A549 (cell line): Measurements from ENCODE around the gene SYTL1. TPM values are rescaled to one million over a fixed set of nuclear protein-coding genes. Genes with fewer than 3 reads are reported as not detected.

Experiments
- ATAC-seq, 2 experiments: fragments of 200-7000 bp in 1 of 2; fragments of >200 bp in 1 of 2; cut with Nextera tagmentation in 1 of 2; cut with Tn5 transposase in 1 of 2; 3 replicates each; pipeline versions ENCODE4 v1.8.0 to v1.9.1; 2018 to 2020; ENCODE audit warnings: mild to moderate bottlenecking in 1 of 2, moderate library complexity in 1 of 2
- CTCF ChIA-PET: fragments of 300-600 bp; sonication (Branson Sonifier 250); formaldehyde crosslinking; extraction: SDS; loops from one replicate; lab custom pipeline; 2021; ENCODE audit warnings: antibody characterized with exemption, inconsistent platforms; lab: Yijun Ruan, JAX
- POLR2A ChIA-PET: fragments of 350-600 bp; formaldehyde crosslinking; extraction: SDS; loops from one replicate; lab custom pipeline; 2021; ENCODE audit warnings: antibody characterized with exemption, inconsistent platforms; lab: Yijun Ruan, JAX
- DNase-seq, 2 experiments: peaks; one replicate each; pipeline versions ENCODE4 v3.0.0 to v3.0.0-alpha.2; 2011 to 2016; ENCODE audit warnings: low read depth in 1 of 2, low spot score in 1 of 2
- FAIRE-seq: peaks from 2 replicates; lab custom pipeline; 2011; peaks lifted over from hg19 to GRCh38; lab: Jason Lieb, UNC
- H3K27ac ChIP-seq, 2 experiments: fragments of >200 bp; sonication (Bioruptor Twin); formaldehyde crosslinking; 3 replicates each; pipeline ENCODE4 v1.5.1; 2016 to 2017
- H3K4me1 ChIP-seq: fragments of >200 bp; sonication (Bioruptor Twin); formaldehyde crosslinking; 3 replicates; pipeline ENCODE4 v1.6.1; 2016
- H3K4me2 ChIP-seq: fragments of >200 bp; sonication (Bioruptor Twin); formaldehyde crosslinking; 3 replicates; pipeline ENCODE4 v1.6.1; 2016
- H3K4me3 ChIP-seq: fragments of >200 bp; sonication (Bioruptor Twin); formaldehyde crosslinking; 3 replicates; pipeline ENCODE4 v1.5.1; 2016
- H3K9me3 ChIP-seq: fragments of >200 bp; sonication (Bioruptor Twin); formaldehyde crosslinking; 3 replicates; pipeline ENCODE4 v1.6.1; 2016
- BHLHE40 ChIP-seq: IDR thresholded peaks from 2 replicates; pipeline ENCODE4 v1.6.1; 2012; ENCODE audit warnings: low read depth, low read length, inconsistent platforms
- FOSL2 ChIP-seq, 2 experiments: fragments of 450-650 bp in 1 of 2; fragments of >200 bp in 1 of 2; sonication (Bioruptor Twin) in 1 of 2; formaldehyde crosslinking; IDR thresholded peaks; 2 replicates each; pipeline versions ENCODE4 v1.5.0 to v1.6.1; 2016 to 2020; ENCODE audit warnings: mild to moderate bottlenecking in 1 of 2, moderate library complexity in 1 of 2
- GATA3 ChIP-seq: IDR thresholded peaks from 2 replicates; pipeline ENCODE4 v1.6.1; 2012; ENCODE audit warnings: borderline replicate concordance
- HOXA7 ChIP-seq: fragments of 250-450 bp; sonication (Bioruptor Pico); IDR thresholded peaks from 2 replicates; pipeline ENCODE4 v1.5.0; 2020; ENCODE audit warnings: mild to moderate bottlenecking, moderate library complexity
- KDM1A ChIP-seq: fragments of 200-600 bp; sonication (generic); IDR thresholded peaks from 2 replicates; pipeline ENCODE4 v1.6.1; 2016; ENCODE audit warnings: low read depth, mild to moderate bottlenecking
- MYC ChIP-seq: IDR thresholded peaks from 2 replicates; pipeline ENCODE4 v1.6.1; 2012; ENCODE audit warnings: mild to moderate bottlenecking, inconsistent platforms, low read length, improper control_type of control experiment, borderline replicate concordance
- NR3C1 ChIP-seq: fragments of >200 bp; sonication (Bioruptor Twin); formaldehyde crosslinking; IDR thresholded peaks from 3 replicates; pipeline ENCODE4 v1.6.1; 2017
- POLR2A ChIP-seq: IDR thresholded peaks from 2 replicates; pipeline ENCODE4 v1.6.1; 2012; ENCODE audit warnings: mild to moderate bottlenecking, low read length
- RNF2 ChIP-seq: fragments of 200-600 bp; sonication (generic); IDR thresholded peaks from 2 replicates; pipeline ENCODE4 v1.6.1; 2016; ENCODE audit warnings: low read depth, mild to moderate bottlenecking, antibody characterized with exemption, moderate library complexity, borderline replicate concordance
- TP53 ChIP-seq: fragments of 250-450 bp; sonication (Bioruptor Pico); IDR thresholded peaks from 2 replicates; pipeline ENCODE4 v1.5.0; 2021; ENCODE audit warnings: mild to moderate bottlenecking, moderate library complexity
- ZC3H11A ChIP-seq: fragments of 450-650 bp; IDR thresholded peaks from 2 replicates; pipeline ENCODE4 v1.6.1; 2014; ENCODE audit warnings: antibody characterized with exemption, mild to moderate bottlenecking
- ZFP36 ChIP-seq: fragments of 450-650 bp; IDR thresholded peaks from 2 replicates; pipeline ENCODE4 v1.6.1; 2014; ENCODE audit warnings: borderline replicate concordance; ENCODE audit not compliant: partially characterized antibody
- WGBS: methylation state at CpG from one replicate; pipeline ENCODE4 v1.1.6; 2017; ENCODE audit errors: missing lambda C conversion rate; 5-methylcytosine and 5-hydroxymethylcytosine counted together
- polyA plus RNA-seq, 4 experiments: library from polyadenylated mRNA; depleted of rRNA in 3 of 4; stranded (reverse); fragments of >200 nt; fragmentation: RNase III in 1 of 4; extraction: RNeasy Plus Mini Kit Qiagen cat#74134 plus additional on column Dnase treatment in 1 of 4; gene quantifications; 2 replicates in 3 of 4; 3 replicates in 1 of 4; pipeline ENCODE4 v1.2.3, GENCODE V29; 2011 to 2017
- TF ChIP-seq, protein P1 (sequence below): fragments of >200 bp; sonication (Bioruptor Twin); formaldehyde crosslinking; IDR thresholded peaks from 3 replicates; pipeline ENCODE4 v1.5.1; 2016
- TF ChIP-seq, protein P2 (sequence below): fragments of 250-450 bp; sonication (Bioruptor Pico); IDR thresholded peaks from 2 replicates; pipeline ENCODE4 v1.5.0; 2021; ENCODE audit warnings: mild to moderate bottlenecking, moderate library complexity, borderline replicate concordance
- TF ChIP-seq, protein P3 (sequence below): fragments of 150-350 bp; IDR thresholded peaks from 2 replicates; pipeline ENCODE4 v1.6.1; 2014; ENCODE audit warnings: low read depth, mild to moderate bottlenecking, low read length
- TF ChIP-seq, protein P4 (sequence below): fragments of 450-650 bp; IDR thresholded peaks from 2 replicates; pipeline ENCODE4 v1.6.1; 2014; ENCODE audit warnings: antibody characterized with exemption

SYTL1 gene
- polyA plus RNA-seq, 2 of the 4 experiments (the other 2 are of a cell fraction): 0.76 to 0.80 TPM

DNA sequence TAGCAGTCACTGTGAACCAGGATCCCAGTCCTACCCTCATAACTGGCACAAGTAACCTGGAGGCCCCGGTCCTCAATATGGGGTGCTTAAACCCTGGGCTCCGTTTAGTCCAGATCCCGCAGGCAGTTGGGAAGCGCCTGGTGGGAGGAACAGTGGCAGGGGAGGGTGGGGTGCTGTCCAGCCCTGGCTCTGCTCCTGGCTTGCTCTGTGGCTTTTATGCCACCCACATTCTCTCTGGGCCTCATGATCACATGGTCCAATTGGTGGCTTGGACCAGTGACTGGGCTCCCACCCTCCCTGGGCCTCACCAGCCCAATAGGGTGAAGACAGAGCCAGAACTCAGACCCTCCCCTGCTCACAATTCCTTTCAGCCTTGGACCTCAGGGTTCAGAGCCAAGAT is 38.4 kb downstream of the SYTL1 start:
- Histone ChIP-seq H3K4me2 (no peak overlapping the region), H3K4me3 (no peak overlapping the region), H3K27ac (no peak overlapping the region), H3K9me3 (no peaks in the 10 kb centered on the region), H3K4me1 (no peaks in the 10 kb centered on the region)
- ATAC-seq (no peak; a peak in 1 of 6 replicates), DNase-seq (no peak), FAIRE-seq (no peak)
- TF ChIP-seq, protein P1, sequence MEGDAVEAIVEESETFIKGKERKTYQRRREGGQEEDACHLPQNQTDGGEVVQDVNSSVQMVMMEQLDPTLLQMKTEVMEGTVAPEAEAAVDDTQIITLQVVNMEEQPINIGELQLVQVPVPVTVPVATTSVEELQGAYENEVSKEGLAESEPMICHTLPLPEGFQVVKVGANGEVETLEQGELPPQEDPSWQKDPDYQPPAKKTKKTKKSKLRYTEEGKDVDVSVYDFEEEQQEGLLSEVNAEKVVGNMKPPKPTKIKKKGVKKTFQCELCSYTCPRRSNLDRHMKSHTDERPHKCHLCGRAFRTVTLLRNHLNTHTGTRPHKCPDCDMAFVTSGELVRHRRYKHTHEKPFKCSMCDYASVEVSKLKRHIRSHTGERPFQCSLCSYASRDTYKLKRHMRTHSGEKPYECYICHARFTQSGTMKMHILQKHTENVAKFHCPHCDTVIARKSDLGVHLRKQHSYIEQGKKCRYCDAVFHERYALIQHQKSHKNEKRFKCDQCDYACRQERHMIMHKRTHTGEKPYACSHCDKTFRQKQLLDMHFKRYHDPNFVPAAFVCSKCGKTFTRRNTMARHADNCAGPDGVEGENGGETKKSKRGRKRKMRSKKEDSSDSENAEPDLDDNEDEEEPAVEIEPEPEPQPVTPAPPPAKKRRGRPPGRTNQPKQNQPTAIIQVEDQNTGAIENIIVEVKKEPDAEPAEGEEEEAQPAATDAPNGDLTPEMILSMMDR: no peak
- TF ChIP-seq, protein P2, sequence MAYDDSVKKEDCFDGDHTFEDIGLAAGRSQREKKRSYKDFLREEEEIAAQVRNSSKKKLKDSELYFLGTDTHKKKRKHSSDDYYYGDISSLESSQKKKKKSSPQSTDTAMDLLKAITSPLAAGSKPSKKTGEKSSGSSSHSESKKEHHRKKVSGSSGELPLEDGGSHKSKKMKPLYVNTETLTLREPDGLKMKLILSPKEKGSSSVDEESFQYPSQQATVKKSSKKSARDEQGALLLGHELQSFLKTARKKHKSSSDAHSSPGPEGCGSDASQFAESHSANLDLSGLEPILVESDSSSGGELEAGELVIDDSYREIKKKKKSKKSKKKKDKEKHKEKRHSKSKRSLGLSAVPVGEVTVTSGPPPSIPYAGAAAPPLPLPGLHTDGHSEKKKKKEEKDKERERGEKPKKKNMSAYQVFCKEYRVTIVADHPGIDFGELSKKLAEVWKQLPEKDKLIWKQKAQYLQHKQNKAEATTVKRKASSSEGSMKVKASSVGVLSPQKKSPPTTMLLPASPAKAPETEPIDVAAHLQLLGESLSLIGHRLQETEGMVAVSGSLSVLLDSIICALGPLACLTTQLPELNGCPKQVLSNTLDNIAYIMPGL (CRISPR knock-in tag): no peak
- TF ChIP-seq POLR2A (no peak), RNF2 (no peak), BHLHE40 (no peak), FOSL2 (IDR thresholded peaks at IDR 0.05) (no peak), FOSL2 (CRISPR knock-in tag; IDR thresholded peaks at IDR 0.05) (no peak), HOXA7 (no peak)
- TF ChIP-seq, protein P3, sequence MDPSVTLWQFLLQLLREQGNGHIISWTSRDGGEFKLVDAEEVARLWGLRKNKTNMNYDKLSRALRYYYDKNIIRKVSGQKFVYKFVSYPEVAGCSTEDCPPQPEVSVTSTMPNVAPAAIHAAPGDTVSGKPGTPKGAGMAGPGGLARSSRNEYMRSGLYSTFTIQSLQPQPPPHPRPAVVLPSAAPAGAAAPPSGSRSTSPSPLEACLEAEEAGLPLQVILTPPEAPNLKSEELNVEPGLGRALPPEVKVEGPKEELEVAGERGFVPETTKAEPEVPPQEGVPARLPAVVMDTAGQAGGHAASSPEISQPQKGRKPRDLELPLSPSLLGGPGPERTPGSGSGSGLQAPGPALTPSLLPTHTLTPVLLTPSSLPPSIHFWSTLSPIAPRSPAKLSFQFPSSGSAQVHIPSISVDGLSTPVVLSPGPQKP: no peak
- ChIA-PET CTCF (interaction anchor here (1.9 to 2.1 kb wide), 2 partner anchors 15 to 226 kb away, joined by 5 to 7 read pairs; no protein-coding TSS in a partner anchor), POLR2A (no interaction called here)
- WGBS: 100% methylated on average over 4 of the region's 4 CpGs

DNA sequence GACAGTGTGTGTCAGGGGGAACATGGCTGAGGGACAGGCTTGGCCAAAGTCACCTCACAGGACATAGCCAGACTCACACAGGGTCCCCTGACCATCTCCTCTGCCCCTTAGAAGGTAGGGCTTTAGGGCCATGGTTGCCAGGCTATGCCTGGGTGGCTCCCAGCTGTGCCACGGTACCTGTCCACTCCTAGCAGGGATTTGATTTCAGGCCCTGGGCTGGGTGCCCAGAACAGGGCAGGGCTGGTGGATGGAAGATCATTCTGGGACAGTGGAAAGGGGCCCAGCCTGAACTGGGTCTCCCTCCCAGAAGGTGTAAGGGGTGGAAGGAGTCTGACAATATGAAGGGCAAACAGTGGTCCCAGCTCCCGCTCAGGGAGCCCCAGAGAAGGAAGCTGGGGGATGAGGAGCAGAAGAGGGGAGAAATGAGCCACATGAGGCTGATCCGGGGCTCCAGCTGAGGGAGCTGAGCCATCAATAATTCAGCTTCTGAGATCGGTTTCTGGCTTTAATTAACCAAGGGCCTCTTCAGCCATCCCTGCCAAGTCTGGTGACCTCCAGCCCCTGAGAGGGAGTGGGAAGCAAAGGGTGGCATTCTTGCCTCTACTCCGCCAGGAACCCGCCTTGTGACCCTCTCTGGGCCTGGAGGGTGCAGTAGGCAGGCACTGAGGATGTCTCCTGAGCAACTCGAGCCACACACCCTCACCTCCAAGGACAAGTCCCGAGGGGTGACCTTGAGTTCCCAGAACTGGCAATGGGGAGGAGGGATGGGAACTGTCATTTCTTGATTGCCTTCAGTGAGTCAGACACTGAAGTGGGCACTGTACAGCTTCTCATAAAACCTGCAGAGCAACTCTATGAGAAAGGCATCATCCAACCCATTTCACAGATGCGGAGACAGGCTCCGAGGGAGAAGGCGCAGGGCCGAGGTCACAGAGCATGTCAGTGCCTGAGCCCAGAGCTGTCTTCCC is 39.2 kb downstream of the SYTL1 start:
- ATAC-seq: peak in 1 of 2 experiments; percentile 45; a peak in 2 of 6 replicates
- ChIA-PET POLR2A (no interaction called here), CTCF (interaction anchor here (0.9 to 12.0 kb wide), 9 partner anchors 9 to 225 kb away, joined by 3 to 215 read pairs (median 6); partner anchors contain the start of gene MAP3K6)
- WGBS: 60% methylated on average over 6 of the region's 12 CpGs
- H3K9me3 ChIP-seq: no peaks in the 10 kb centered on the region
- FAIRE-seq: no peak
- H3K4me1 ChIP-seq: no peaks in the 10 kb centered on the region
- H3K4me2 ChIP-seq: no peak overlapping the region
- DNase-seq: no peak
- no peak overlapping the region for H3K27ac ChIP-seq
- H3K4me3 ChIP-seq: no peak overlapping the region
- TF ChIP-seq KDM1A (no peak), MYC (no peak), TP53 (CRISPR knock-in tag) (no peak), NR3C1 (no peak)

DNA sequence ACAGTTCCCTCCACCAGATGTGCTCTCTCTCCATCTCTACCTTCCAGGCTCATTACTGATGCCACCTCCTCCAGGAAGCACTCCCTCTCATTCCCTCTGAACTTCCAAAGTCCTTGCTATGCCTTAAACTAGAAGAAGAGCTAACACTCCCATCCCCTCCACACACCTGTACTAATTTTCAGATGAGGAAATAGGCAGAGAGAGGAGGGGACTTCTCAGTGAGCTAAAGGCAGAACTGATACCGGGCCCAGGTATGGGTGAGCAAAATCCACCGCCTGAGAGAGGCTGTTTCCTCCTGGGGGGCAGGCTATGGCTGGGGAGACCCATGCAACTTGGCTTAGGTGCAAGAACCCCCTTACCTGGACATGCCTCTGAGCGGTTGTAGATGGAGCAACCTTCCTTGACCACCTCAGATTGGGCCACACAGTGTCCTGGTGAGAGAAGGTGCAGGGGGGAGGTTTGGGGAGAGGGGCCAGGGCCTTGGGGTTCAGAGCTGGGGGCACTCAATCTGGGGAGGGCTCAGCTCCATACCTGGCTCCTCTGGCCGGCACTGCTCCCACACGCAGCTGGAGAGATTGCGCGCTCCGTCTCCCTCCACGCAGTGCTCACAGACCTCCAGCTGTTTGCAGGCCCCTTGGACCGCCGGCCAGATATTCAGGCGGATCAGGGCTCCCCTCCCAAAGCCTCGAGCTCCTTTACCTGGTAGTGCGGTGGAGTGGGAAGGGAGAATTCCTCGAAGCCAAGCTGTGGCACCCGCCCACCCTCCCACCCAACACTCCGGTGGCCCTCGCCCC is 40.3 kb downstream of the SYTL1 start:
- H3K27ac ChIP-seq: no peak overlapping the region
- H3K4me3 ChIP-seq: no peak overlapping the region
- DNase-seq: no peak
- ATAC-seq: no peak
- H3K4me1 ChIP-seq: no peaks in the 10 kb centered on the region
- H3K4me2 ChIP-seq: no peak overlapping the region
- ChIA-PET POLR2A (no interaction called here), CTCF (interaction anchor here (0.5 to 12.0 kb wide), 12 partner anchors 9 to 281 kb away, joined by 3 to 215 read pairs (median 6); partner anchors contain the start of gene MAP3K6)
- no peaks in the 10 kb centered on the region for H3K9me3 ChIP-seq
- WGBS: 66% methylated on average over 10 of the region's 18 CpGs
- no peak for FAIRE-seq
- TF ChIP-seq ZC3H11A: no peak
- TF ChIP-seq, protein P4, sequence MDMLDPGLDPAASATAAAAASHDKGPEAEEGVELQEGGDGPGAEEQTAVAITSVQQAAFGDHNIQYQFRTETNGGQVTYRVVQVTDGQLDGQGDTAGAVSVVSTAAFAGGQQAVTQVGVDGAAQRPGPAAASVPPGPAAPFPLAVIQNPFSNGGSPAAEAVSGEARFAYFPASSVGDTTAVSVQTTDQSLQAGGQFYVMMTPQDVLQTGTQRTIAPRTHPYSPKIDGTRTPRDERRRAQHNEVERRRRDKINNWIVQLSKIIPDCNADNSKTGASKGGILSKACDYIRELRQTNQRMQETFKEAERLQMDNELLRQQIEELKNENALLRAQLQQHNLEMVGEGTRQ: no peak
- TF ChIP-seq GATA3: no peak
- TF ChIP-seq ZFP36: peak; percentile 40
